HG03342 (cell line): ENCODE data around the gene ZDHHC7.

Experiments
- ATAC-seq: cut with Tn5 transposase; IDR thresholded peaks from one replicate; pipeline ENCODE4 v1.9.1; 2021; ENCODE audit warnings: mild to moderate bottlenecking, moderate library complexity; ENCODE audit not compliant: unreplicated experiment

Gene ZDHHC7

GRCh38 chr16:84970447-84971127 is 40.7 kb downstream of the ZDHHC7 start:
- ATAC-seq: peak; percentile 68

DNA sequence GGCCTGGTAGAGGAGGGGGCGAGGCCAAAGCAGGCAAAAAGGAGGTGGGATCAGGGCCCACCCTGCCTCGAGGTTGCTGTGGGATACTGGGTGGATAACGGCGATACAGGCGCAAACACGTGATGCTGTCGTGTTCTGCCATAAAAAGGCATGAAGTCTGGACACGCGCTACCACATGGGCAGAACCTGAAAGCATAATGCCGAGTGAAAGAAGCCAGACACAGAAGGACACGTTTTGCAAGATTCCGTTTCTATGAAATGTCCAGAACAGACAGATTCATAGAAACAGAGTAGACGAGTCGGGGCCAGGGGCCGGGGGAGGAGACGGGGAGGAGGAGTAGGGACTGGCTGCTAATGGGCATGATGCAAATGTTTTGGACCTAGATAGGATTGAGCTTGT is 43.5 kb downstream of the ZDHHC7 start:
- ATAC-seq: no peak

DNA sequence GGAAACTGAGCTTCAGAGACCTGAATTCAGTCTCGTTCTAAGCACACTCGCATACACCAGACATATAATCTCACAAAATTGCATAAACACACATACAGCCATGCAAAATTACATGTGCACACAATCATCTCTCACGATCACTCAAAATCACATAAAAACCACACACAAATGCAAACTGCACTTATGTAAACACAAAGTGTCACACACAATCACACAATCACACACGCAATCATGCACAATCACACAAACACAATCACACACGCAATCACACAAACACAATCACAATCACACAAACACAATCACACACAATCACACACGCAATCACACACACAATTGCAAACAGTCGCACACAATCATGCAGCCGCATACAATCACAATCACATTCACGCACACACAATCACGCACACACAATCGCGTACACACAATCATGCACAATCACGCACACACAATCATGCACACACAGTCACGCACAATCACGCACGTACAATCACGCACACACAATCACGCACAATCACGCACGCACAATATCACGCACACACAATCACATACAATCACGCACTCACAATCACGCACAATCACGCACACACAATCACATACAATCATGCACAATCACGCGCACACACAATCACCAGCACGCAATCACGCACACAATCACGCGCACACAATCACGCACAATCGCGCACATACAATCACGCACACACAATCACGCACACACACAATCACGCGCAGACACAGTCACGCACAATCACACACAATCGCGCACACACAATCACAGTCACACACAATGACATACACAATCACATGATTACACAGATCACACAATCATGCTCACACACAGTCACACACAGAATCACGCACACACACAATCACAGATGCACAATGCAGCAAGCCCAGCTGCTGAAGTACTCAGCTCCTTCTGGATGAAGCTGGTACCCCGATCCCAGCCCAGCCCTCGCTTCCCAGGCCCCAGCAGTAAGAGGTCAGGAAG is 45.6 kb downstream of the ZDHHC7 start:
- ATAC-seq: no peak

GRCh38 chr16:84964386-84965128 is 46.8 kb downstream of the ZDHHC7 start:
- no peak for ATAC-seq

- no peak for ATAC-seq
Observed at GRCh38 chr16:84963066-84963465, 48.3 kb downstream of the ZDHHC7 start.

GRCh38 chr16:84960942-84961341 is 50.4 kb downstream of the ZDHHC7 start:
- no peak for ATAC-seq

DNA sequence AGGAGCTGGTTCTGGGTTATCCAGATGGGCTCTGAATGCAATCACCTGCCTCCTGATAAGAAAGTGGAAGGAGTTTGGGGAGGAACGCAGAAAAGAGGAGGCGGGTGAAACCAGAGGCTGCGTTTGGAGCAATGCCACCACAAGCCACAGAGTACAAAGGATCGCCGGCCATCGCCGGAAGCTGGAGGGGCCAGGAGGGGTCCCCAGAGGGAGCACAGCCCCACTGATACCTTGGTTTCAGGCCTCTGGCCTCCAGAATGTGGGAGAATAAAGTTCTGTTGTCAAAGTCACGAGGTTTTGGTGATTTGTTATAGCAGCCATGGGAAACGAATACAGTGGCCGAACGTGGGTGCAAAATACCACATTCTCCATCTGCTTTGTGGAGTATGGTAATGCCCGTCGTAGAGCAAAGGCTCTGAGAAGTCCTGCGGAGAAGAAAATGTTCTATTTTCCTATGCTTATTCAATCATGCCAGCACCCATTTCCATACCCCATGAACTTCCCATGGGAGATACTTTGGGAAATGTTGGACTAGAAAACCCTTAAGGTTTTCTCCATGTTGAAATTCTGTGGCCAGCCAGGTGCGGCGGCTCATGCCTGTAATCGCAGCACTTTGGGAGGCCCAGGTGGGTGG is 51.4 kb downstream of the ZDHHC7 start:
- ATAC-seq: no peak

- no peak for ATAC-seq
Observed at GRCh38 chr16:84959045-84959576, 52.2 kb downstream of the ZDHHC7 start.

GRCh38 chr16:84957792-84958191 is 53.5 kb downstream of the ZDHHC7 start:
- ATAC-seq: no peak

GRCh38 chr16:84957192-84957591 is 54.1 kb downstream of the ZDHHC7 start:
- ATAC-seq: no peak

- no peak for ATAC-seq
Observed at GRCh38 chr16:84955427-84955826, 55.9 kb downstream of the ZDHHC7 start.

- no peak for ATAC-seq
Observed at GRCh38 chr16:84953190-84953746, 58.1 kb downstream of the ZDHHC7 start.

- ATAC-seq: no peak
Observed at GRCh38 chr16:84952335-84953189, 58.8 kb downstream of the ZDHHC7 start.

- no peak for ATAC-seq
Observed at GRCh38 chr16:84950906-84951305, 60.4 kb downstream of the ZDHHC7 start.

- ATAC-seq: no peak
Observed at GRCh38 chr16:84949772-84950436, 61.4 kb downstream of the ZDHHC7 start.

DNA sequence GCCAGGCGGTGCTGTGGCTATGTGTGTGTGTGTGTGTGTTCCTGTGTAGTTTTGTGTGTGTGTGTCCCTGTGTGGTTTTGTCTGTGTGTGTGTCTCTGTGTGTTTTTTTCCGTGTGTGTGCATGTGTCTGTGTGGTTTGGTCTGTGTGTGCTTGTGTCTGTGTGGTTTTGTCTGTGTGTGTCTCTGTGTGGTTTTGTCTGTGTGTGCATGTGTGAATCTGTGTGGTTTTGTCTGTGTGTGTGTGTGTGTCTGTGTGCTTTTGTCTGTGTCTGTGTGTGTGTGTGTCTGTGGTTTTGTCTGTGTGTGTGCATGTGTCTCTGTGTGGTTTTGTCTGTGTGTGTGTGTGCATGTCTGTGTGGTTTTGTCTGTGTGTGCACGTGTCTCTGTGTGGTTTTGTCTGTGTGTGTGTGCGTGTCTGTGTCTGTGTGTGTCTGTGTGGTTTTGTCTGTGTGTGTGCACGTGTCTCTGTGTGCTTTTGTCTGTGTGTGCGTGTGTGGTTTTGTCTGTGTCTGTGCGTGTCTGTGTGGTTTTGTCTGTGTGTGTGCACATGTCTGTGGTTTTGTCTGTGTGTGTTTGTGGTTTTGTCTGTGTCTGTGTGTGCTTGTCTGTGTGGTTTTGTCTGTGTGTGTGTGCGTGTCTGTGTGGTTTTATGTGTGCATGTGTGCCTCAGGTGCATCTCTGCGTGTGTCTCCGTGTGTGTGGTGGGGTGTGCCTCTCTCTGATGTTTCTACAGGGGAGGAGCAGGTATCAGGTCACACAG is 62.3 kb downstream of the ZDHHC7 start:
- ATAC-seq: no peak

GRCh38 chr16:84947996-84948850 is 63.1 kb downstream of the ZDHHC7 start:
- no peak for ATAC-seq
